ENCODE measurements around the gene CYP1A2. TPM values are rescaled to one million over a fixed set of nuclear protein-coding genes. Genes with fewer than 3 reads are reported as not detected.
"Not testable (repeated sequence)": the region's sequence is repeated elsewhere in the genome, so short reads cannot be mapped to it uniquely, and the experiment has no call there.

Gene CYP1A2
- total and polyA plus RNA-seq, 11 donors, result not detected

DNA sequence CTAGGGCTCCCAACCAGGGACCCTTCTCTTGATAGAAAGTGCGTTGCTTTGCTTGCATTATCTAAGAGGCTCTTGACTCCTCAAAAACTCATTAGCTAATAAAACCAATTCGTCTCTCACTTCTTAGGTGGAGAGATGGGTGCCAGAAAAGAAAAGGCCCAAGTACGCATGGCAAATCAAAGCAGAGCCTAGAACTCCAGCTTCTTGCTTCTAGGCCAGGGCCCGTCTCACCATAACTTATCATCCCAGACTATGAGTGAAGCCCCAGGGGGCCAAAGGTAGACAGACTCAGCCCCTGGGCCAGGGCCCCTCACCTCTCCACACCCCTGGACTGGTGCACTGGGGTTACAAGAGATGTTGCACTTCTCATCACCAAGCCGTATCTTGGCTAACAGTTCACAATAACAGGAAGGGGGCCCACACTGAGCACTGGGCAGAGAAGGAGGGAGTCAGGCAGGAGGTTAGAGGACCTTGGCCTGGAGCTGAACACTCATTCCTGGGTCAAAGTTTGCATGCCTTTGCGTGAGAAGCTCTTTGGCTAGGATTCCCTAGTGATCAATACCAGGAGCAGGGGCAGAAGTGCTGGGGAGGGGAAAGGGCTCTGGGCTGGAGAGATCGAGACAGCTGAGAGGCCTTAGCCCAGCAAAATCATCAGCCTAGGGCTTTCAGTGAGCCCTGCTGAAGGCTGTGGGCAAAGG is 17.9 kb upstream of the CYP1A2 start:
- ATAC-seq (no peak), DNase-seq (no peak)
- TF ChIP-seq, protein P1, sequence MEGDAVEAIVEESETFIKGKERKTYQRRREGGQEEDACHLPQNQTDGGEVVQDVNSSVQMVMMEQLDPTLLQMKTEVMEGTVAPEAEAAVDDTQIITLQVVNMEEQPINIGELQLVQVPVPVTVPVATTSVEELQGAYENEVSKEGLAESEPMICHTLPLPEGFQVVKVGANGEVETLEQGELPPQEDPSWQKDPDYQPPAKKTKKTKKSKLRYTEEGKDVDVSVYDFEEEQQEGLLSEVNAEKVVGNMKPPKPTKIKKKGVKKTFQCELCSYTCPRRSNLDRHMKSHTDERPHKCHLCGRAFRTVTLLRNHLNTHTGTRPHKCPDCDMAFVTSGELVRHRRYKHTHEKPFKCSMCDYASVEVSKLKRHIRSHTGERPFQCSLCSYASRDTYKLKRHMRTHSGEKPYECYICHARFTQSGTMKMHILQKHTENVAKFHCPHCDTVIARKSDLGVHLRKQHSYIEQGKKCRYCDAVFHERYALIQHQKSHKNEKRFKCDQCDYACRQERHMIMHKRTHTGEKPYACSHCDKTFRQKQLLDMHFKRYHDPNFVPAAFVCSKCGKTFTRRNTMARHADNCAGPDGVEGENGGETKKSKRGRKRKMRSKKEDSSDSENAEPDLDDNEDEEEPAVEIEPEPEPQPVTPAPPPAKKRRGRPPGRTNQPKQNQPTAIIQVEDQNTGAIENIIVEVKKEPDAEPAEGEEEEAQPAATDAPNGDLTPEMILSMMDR (IDR thresholded peaks at IDR 0.05), result no peak
- TF ChIP-seq POLR2A (IDR thresholded peaks at IDR 0.05), result no peak
- peaks cover 0 to 36% (median 0%) of the 10 kb centered on the region in 9 donors for H3K27me3 ChIP-seq
- intact Hi-C loops (cut with DNase I), result no loop called here
- peaks cover 0 to 24% (median 14%) of the 10 kb centered on the region in 12 donors for H3K4me1 ChIP-seq
- H3K27ac ChIP-seq, result no peak overlapping the region
- no peak overlapping the region for H3K4me3 ChIP-seq
- WGBS, 4 donors, result 74 to 85% (median 79%) methylated on average over 7 of the region's 7 CpGs
- no peaks in the 10 kb centered on the region for H3K9me3 ChIP-seq
- H3K36me3 ChIP-seq, result no peaks in the 10 kb centered on the region

DNA sequence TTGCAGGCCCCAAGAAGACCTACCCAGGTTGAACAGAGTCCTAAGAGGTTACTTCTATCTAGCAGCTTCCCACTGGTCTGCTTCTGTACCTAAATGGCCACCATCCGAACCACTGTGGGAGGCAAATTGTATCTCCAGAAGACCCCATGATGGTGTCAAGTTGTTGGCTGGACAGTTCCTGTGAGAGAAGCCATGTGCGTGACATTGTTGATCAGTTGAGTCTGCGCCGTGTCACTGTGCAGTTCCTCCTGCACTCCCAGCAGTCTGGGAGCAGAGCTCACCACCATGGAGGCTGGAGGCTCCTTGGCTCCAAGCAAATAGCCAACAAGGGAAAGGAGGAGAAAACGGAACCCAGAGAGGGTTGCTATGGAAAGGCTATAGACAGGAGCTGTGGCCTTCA is 15.8 kb upstream of the CYP1A2 start:
- WGBS, 4 donors, result 82 to 95% (median 88%) methylated on average over 5 of the region's 5 CpGs
- intact Hi-C loops (cut with DNase I), result no loop called here

DNA sequence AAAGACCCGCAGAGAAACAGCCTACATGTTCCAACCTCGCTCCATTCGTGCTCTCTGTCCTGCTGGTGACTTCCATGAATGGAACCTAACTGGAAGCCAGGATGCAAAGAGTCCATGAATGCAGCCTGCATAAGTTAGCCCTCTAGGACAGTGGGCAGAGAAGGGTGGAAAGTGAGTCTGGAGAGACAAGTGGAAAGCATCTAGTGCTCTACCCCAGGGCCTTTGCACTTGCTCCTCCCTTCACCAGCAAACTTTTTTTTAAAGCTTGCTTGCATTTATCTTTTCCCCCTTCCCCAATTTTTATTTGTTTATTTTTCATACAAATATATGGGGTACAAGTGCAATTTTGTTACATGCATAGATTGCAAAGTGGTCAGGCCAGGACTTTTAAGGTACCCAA is 15.4 kb upstream of the CYP1A2 start:
- TF ChIP-seq POLR2A (IDR thresholded peaks at IDR 0.05), result no peak
- TF ChIP-seq, protein P1 (IDR thresholded peaks at IDR 0.05), result no peak
- no peak for ATAC-seq
- H3K27me3 ChIP-seq, result peaks cover 0 to 36% (median 0%) of the 10 kb centered on the region in 9 donors
- no peaks in the 10 kb centered on the region for H3K9me3 ChIP-seq
- H3K36me3 ChIP-seq, result no peaks in the 10 kb centered on the region
- no peak overlapping the region for H3K27ac ChIP-seq
- H3K4me1 ChIP-seq, result no peaks in the 10 kb centered on the region
- no peak for DNase-seq
- intact Hi-C loops (cut with DNase I), result no loop called here
- H3K4me3 ChIP-seq, result no peak overlapping the region
- WGBS, 4 donors, result 89 to 96% (median 91%) methylated on average over 3 of the region's 3 CpGs

More for the DNA sequence above, 15.8 kb upstream of the CYP1A2 start:
- H3K4me3 ChIP-seq, result no peak overlapping the region
- no peaks in the 10 kb centered on the region for H3K9me3 ChIP-seq
- H3K27me3 ChIP-seq, result peaks cover 0 to 36% (median 0%) of the 10 kb centered on the region in 9 donors
- no peaks in the 10 kb centered on the region for H3K36me3 ChIP-seq
- ATAC-seq (no peak), DNase-seq (no peak)
- no peak overlapping the region for H3K27ac ChIP-seq
- TF ChIP-seq, protein P1 (IDR thresholded peaks at IDR 0.05), result no peak
- no peak for TF ChIP-seq POLR2A (IDR thresholded peaks at IDR 0.05)
- H3K4me1 ChIP-seq, result peaks cover 0 to 3% (median 0%) of the 10 kb centered on the region in 12 donors

DNA sequence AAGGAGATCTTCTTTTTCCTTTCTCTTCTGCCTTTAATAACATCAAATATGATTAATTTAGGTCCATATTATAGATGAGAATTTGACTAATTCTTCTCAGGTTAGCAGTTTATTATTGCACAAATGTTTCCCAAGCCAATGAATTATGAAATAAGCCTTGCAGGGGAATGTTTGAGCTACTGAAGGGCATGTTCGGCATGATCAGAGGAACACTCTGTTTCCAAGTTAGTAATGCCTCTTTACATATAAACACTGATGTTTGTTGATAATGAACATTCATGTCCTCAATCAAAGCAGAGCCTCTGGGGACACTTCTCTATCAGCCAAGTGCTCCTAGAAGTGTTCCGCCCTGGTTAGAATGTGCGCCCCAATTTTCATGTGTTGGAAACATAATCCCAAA is 13.3 kb upstream of the CYP1A2 start:
- Histone ChIP-seq H3K4me3 (no peak overlapping the region), H3K27me3 (peaks cover 0 to 30% (median 0%) of the 10 kb centered on the region in 9 donors), H3K4me1 (no peaks in the 10 kb centered on the region), H3K9me3 (no peaks in the 10 kb centered on the region), H3K36me3 (no peaks in the 10 kb centered on the region), H3K27ac (no peak overlapping the region)
- 92 to 94% (median 93%) methylated on average over 3 of the region's 3 CpGs for WGBS, 4 donors
- ATAC-seq, result no peak
- TF ChIP-seq POLR2A (IDR thresholded peaks at IDR 0.05), result no peak
- TF ChIP-seq, protein P1 (IDR thresholded peaks at IDR 0.05), result no peak
- intact Hi-C loops (cut with DNase I), result no loop called here
- no peak for DNase-seq

DNA sequence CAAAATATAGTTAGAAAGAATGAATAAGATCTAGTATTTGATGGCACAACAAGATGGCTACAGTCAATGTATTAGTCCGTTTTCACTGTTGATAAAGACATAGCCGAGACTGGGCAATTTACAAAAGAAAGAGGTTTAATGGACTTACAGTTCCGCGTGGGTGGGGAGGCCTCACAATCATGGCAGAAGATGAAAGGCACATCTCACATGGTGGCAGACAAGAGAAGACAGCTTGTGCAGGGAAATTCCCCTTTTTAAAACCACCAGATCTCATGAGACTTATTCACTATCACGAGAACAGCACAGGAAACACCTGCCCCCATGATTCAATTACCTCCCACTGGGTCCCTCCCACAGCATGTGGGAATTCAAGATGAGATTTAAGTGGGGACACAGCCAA is 10.4 kb upstream of the CYP1A2 start:
- H3K9me3 ChIP-seq, result not testable (repeated sequence)

More for the DNA sequence above, 10.4 kb upstream of the CYP1A2 start:
- DNase-seq; intact Hi-C loops (cut with DNase I); H3K4me3 ChIP-seq; H3K4me1 ChIP-seq; H3K36me3 ChIP-seq; H3K27ac ChIP-seq; ATAC-seq: not testable (repeated sequence)
- H3K27me3 ChIP-seq, result peaks cover 0 to 14% (median 0%) of the 10 kb centered on the region in 9 donors
- WGBS, 4 donors, result 60 to 71% (median 65%) methylated on average over 5 of the region's 5 CpGs
